Keratinocyte (primary cell): ENCODE results near the gene MYO1G. TPM values are rescaled to one million over a fixed set of nuclear protein-coding genes. Genes with fewer than 3 reads are reported as not detected.

Experiments used
- DNase-seq: peaks from one replicate; pipeline ENCODE4 v3.0.0-alpha.2; 2011; ENCODE audit warnings: low read depth, missing footprints, low spot score
- FAIRE-seq: peaks from 2 replicates; lab custom pipeline; 2011; peaks lifted over from hg19 to GRCh38; lab: Jason Lieb, UNC
- H2AFZ ChIP-seq: 2 replicates; pipeline ENCODE4 v1.6.0; 2012; ENCODE audit warnings: low read length, control low read depth, inconsistent platforms; ENCODE audit not compliant: control insufficient read depth
- H3K27ac ChIP-seq: 2 replicates; pipeline ENCODE4 v1.5.1; 2011; ENCODE audit warnings: low read length; ENCODE audit not compliant: control insufficient read depth, insufficient read depth
- H3K27me3 ChIP-seq: 3 replicates; pipeline ENCODE4 v1.6.0; 2011; ENCODE audit warnings: low read length; ENCODE audit not compliant: control insufficient read depth, insufficient read depth; ENCODE audit errors: extremely low read depth
- H3K36me3 ChIP-seq, 2 experiments: 2 replicates in 1 of 2; 3 replicates in 1 of 2; pipeline ENCODE4 v1.5.1; 2011; ENCODE audit warnings: low read length in 2 of 2, mild to moderate bottlenecking in 1 of 2; ENCODE audit not compliant: control insufficient read depth in 2 of 2, insufficient read depth in 2 of 2; ENCODE audit errors: extremely low read depth in 1 of 2
- H3K4me1 ChIP-seq: 3 replicates; pipeline ENCODE4 v1.5.1; 2011; ENCODE audit warnings: low read length; ENCODE audit not compliant: control insufficient read depth, insufficient read depth; ENCODE audit errors: extremely low read depth
- H3K4me2 ChIP-seq: 3 replicates; pipeline ENCODE4 v1.6.0; 2011; ENCODE audit warnings: low read depth, low read length; ENCODE audit not compliant: control insufficient read depth, insufficient read depth; ENCODE audit errors: extremely low read depth
- H3K4me3 ChIP-seq, 3 experiments: fragments of 200-600 bp in 1 of 3; sonication (generic) in 1 of 3; 2 replicates in 2 of 3; 3 replicates in 1 of 3; pipeline ENCODE4 v1.5.1; 2011 to 2016; ENCODE audit warnings: low read length in 3 of 3, mild to moderate bottlenecking in 3 of 3, control low read depth in 2 of 3, inconsistent platforms in 1 of 3, low read depth in 1 of 3, mixed read lengths in 1 of 3, mixed run types in 1 of 3, moderate library complexity in 1 of 3; ENCODE audit not compliant: control insufficient read depth in 2 of 3, insufficient read depth in 2 of 3; ENCODE audit errors: extremely low read depth in 1 of 3
- H3K79me2 ChIP-seq: 2 replicates; pipeline ENCODE4 v1.6.0; 2012; ENCODE audit warnings: low read length; ENCODE audit not compliant: control insufficient read depth, insufficient read depth
- H3K9ac ChIP-seq: 3 replicates; pipeline ENCODE4 v1.6.0; 2011; ENCODE audit warnings: low read length; ENCODE audit not compliant: control insufficient read depth, insufficient read depth; ENCODE audit errors: extremely low read depth
- H3K9me1 ChIP-seq: 3 replicates; pipeline ENCODE4 v1.6.0; 2011; ENCODE audit warnings: low read length; ENCODE audit not compliant: control insufficient read depth, insufficient read depth; ENCODE audit errors: extremely low read depth
- H3K9me3 ChIP-seq: 2 replicates; pipeline ENCODE4 v1.5.1; 2012; ENCODE audit warnings: low read depth, low read length; ENCODE audit not compliant: control insufficient read depth
- H4K20me1 ChIP-seq: 3 replicates; pipeline ENCODE4 v1.6.0; 2011; ENCODE audit warnings: low read length; ENCODE audit not compliant: control insufficient read depth, insufficient read depth; ENCODE audit errors: extremely low read depth
- EZH2 ChIP-seq: IDR thresholded peaks from one replicate; pipeline ENCODE4 v1.6.1; 2012; ENCODE audit warnings: inconsistent platforms, mild to moderate bottlenecking, low read length, moderate library complexity
- dilution Hi-C: fragments of 300-500 bp; cut with MboI; formaldehyde crosslinking; loops from one replicate; pipeline ENCODE4 v1.7.0; 2020; ENCODE audit warnings: low sequenced_read_pairs; ENCODE audit not compliant: extremely low pct_ligation_motif_present
- polyA plus RNA-seq, 5 experiments: library from polyadenylated mRNA; depleted of rRNA in 3 of 5; stranded (reverse) in 3 of 5; stranded (forward) in 1 of 5; unstranded in 1 of 5; fragments of >200 nt; gene quantifications; 1 replicate in 1 of 5; 2 replicates in 3 of 5; 3 replicates in 1 of 5; pipeline versions ENCODE4 v1.2.1 to v1.2.3, GENCODE V29; 2011 to 2012; ENCODE audit warnings: missing spikeins in 2 of 5, low read depth in 1 of 5, low replicate concordance in 1 of 5
- TF ChIP-seq, protein P1 (sequence below), 3 experiments: IDR thresholded peaks in 1 of 3; conservative IDR thresholded peaks in 1 of 3; optimal IDR thresholded peaks in 1 of 3; 2 replicates in 2 of 3; 3 replicates in 1 of 3; pipeline versions ENCODE3 to v1.5.1; 2011; ENCODE audit warnings: low read length in 3 of 3, mild to moderate bottlenecking in 3 of 3, moderate library complexity in 2 of 3, control low read depth in 1 of 3, inconsistent platforms in 1 of 3; ENCODE audit not compliant: insufficient read depth in 2 of 3; ENCODE audit errors: extremely low read depth in 1 of 3

MYO1G gene
- polyA plus RNA-seq, 1 donor (not counting 4 experiments of a cell fraction or from before 2014, with no cell fraction given): 0.03 TPM

DNA sequence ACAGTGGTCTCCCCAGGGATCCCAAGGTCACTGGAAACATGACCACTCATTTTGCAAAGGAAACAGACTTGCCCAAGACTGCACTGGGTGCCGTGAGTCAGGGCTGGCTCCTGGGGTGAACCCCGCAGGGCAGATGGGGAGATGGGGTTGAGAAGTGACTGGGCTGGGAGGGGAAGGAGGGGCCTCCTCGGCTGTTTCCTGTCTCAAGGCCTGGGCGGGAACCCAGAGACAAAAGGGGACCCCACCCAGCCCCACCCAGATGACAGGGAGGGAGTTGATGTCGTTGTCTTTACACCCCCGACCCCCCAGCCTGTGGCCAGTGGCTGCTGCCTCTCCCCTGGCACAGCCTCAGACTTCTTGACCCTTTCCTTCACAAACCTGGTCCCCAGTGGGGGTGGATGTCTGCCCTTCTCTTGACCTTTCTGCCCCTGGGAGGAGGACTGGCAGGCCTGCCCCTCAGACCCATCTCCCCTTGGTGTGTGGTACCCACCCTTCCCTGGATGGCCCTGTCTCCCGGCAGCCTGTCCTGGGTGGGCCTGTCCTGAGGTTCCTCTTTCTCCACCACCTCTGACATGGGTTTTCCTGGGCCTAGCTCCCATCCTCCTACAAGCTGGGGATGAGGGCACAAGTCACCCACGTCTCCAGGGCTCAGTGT is 1.4 kb downstream of the MYO1G start:
- TF ChIP-seq, protein P1, sequence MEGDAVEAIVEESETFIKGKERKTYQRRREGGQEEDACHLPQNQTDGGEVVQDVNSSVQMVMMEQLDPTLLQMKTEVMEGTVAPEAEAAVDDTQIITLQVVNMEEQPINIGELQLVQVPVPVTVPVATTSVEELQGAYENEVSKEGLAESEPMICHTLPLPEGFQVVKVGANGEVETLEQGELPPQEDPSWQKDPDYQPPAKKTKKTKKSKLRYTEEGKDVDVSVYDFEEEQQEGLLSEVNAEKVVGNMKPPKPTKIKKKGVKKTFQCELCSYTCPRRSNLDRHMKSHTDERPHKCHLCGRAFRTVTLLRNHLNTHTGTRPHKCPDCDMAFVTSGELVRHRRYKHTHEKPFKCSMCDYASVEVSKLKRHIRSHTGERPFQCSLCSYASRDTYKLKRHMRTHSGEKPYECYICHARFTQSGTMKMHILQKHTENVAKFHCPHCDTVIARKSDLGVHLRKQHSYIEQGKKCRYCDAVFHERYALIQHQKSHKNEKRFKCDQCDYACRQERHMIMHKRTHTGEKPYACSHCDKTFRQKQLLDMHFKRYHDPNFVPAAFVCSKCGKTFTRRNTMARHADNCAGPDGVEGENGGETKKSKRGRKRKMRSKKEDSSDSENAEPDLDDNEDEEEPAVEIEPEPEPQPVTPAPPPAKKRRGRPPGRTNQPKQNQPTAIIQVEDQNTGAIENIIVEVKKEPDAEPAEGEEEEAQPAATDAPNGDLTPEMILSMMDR (optimal IDR thresholded peaks at IDR 0.05 in 1 of 3, IDR thresholded peaks at IDR 0.05 in 1 of 3, conservative IDR thresholded peaks at IDR 0.05 in 1 of 3; ENCODE audit: extremely low read depth in 1 of 3, insufficient read depth in 2 of 3, low read length in 3 of 3): no peak
- TF ChIP-seq EZH2: no peak
- Histone ChIP-seq H2AFZ (no peak overlapping the region), H4K20me1 (no peaks in the 10 kb centered on the region), H3K9ac (no peak overlapping the region), H3K27me3 (peaks cover 4% of the 10 kb centered on the region), H3K27ac (no peak overlapping the region), H3K36me3 (peaks cover under 1 to 5% of the 10 kb centered on the region in 2 experiments), H3K79me2 (peaks cover under 1% of the 10 kb centered on the region), H3K9me1 (no peaks in the 10 kb centered on the region), H3K9me3 (no peaks in the 10 kb centered on the region), H3K4me1 (peaks cover 36% of the 10 kb centered on the region), H3K4me3 (no peak overlapping the region), H3K4me2 (no peak overlapping the region)
- DNase-seq (no peak), FAIRE-seq (no peak)
- dilution Hi-C loops: no loop called here

DNA sequence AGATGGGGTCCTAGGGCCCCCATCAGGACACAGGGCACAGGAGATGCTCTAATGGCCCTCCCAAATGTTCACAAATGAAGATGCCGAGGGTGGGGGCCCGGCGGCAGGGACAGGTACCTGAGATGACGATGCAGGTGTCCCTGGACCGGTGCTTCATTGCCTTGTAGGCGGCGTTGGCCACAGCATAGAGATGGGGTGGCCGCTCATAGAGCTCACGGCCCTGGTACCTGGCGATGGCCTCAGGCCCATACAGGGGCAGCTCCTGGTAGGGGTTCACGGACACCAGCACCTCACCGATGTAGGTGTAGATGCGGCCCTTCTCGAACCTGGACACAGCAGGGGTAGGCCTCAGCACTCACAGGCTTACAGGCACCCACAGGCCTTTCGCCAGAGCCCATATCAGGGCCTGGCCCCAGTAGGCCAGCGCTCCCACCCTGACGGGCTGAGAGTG is 2.0 kb downstream of the MYO1G start:
- DNase-seq (no peak), FAIRE-seq (no peak)
- no peak overlapping the region for H3K4me2 ChIP-seq
- dilution Hi-C loops: no loop called here
- no peaks in the 10 kb centered on the region for H3K79me2 ChIP-seq
- no peaks in the 10 kb centered on the region for H3K9me3 ChIP-seq
- H3K36me3 ChIP-seq: peaks cover 0 to 3% of the 10 kb centered on the region in 2 experiments
- H4K20me1 ChIP-seq: no peaks in the 10 kb centered on the region
- no peak overlapping the region for H2AFZ ChIP-seq
- H3K4me1 ChIP-seq: peaks cover 36% of the 10 kb centered on the region
- H3K27ac ChIP-seq: no peak overlapping the region
- no peaks in the 10 kb centered on the region for H3K9me1 ChIP-seq
- no peak overlapping the region for H3K4me3 ChIP-seq
- H3K27me3 ChIP-seq: peaks cover 4% of the 10 kb centered on the region
- TF ChIP-seq, protein P1 (optimal IDR thresholded peaks at IDR 0.05 in 1 of 3, IDR thresholded peaks at IDR 0.05 in 1 of 3, conservative IDR thresholded peaks at IDR 0.05 in 1 of 3; ENCODE audit: extremely low read depth in 1 of 3, insufficient read depth in 2 of 3, low read length in 3 of 3): no peak
- no peak for TF ChIP-seq EZH2
- no peak overlapping the region for H3K9ac ChIP-seq
